ENCODE data around the gene ATP6V0D1. TPM values are rescaled to one million over a fixed set of nuclear protein-coding genes. Genes with fewer than 3 reads are reported as not detected.
"Not testable (repeated sequence)": the region's sequence is repeated elsewhere in the genome, so short reads cannot be mapped to it uniquely, and the experiment has no call there.

The ATP6V0D1 gene
- total and polyA plus RNA-seq, 2 of the 4 experiments (the other 2 are of a cell fraction) = 112 to 124 TPM

- H3K27ac ChIP-seq (ENCODE audit: insufficient read depth, low read length); H3K18ac ChIP-seq (ENCODE audit: low read depth, low read length); H3K27me3 ChIP-seq (ENCODE audit: control insufficient read depth, insufficient read depth, low read length); H4K5ac ChIP-seq (ENCODE audit: low read depth, low read length); H2AFZ ChIP-seq (replicated peaks; ENCODE audit: low read length, poor library complexity); H3K56ac ChIP-seq (ENCODE audit: extremely low read depth, insufficient read depth, low read length); dilution Hi-C loops (cut with HindIII; ENCODE audit: low sequenced_read_pairs, unreplicated experiment); H3K4me1 ChIP-seq (ENCODE audit: control insufficient read depth, insufficient read depth, low read length); H2BK15ac ChIP-seq (ENCODE audit: low read depth, low read length); intact Hi-C loops (cut with micrococcal nuclease); H3K9me3 ChIP-seq (ENCODE audit: control insufficient read depth, insufficient read depth, low read length); CTCF ChIA-PET; DNase-seq; POLR2A ChIA-PET (ENCODE audit: unreplicated experiment); H2AK9ac ChIP-seq (replicated peaks; ENCODE audit: low read depth, low read length, poor library complexity); H4K20me1 ChIP-seq (ENCODE audit: insufficient read depth, low read length); ATAC-seq (ENCODE audit: low read depth); in situ Hi-C loops (cut with MboI; ENCODE audit: low sequenced_read_pairs); H2BK120ac ChIP-seq (ENCODE audit: low read depth, low read length); BruUV-seq (replicated peaks); H2BK5ac ChIP-seq (ENCODE audit: low read depth, low read length, poor library complexity, severe bottlenecking); H3K9me1 ChIP-seq (ENCODE audit: insufficient read depth, low read length); H3K36me3 ChIP-seq (ENCODE audit: control insufficient read depth, insufficient read depth, low read length): not testable (repeated sequence)
- Histone ChIP-seq H2AK5ac (ENCODE audit: low read depth, low read length) (0 out of 2 replicates have a peak overlapping the region, but pooled peaks have one; percentile 13), H2BK20ac (ENCODE audit: low read depth, low read length) (0 out of 2 replicates have a peak overlapping the region, but pooled peaks have one; percentile 14), H3K9ac (ENCODE audit: low read depth, low read length) (peak overlapping the region; percentile 86), H4K8ac (ENCODE audit: low read depth in 2 of 2, low read length in 2 of 2) (peak overlapping the region; percentile 95; a peak in 2 of 4 replicates), H3K4me3 (ENCODE audit: insufficient read depth, low read depth, low read length) (peak overlapping the region; percentile 78), H3K4me2 (ENCODE audit: low read depth, low read length) (peak overlapping the region; percentile 83), H4K91ac (ENCODE audit: insufficient read depth, low read depth, low read length) (peak overlapping the region; percentile 78; the same call in 1 of the 2 replicates), H3K23ac (ENCODE audit: low read depth, low read length) (peak overlapping the region; percentile 79), H3K14ac (replicated peaks; ENCODE audit: low read depth, low read length) (peak overlapping the region; percentile 87), H3K4ac (ENCODE audit: low read depth, low read length) (peak overlapping the region; percentile 73; the same call in 1 of the 2 replicates), H3K79me1 (ENCODE audit: low read depth in 1 of 2, low read length in 2 of 2) (peaks cover 2 to 15% of the 10 kb centered on the region in 2 experiments; a peak in 3 of 4 replicates)
- 90% methylated on average over 9 of the region's 19 CpGs; no CpG with 5 or more reads in 1 of the 2 experiments for WGBS, 2 experiments (ENCODE audit: extremely low coverage in 2 of 2, insufficient read length in 1 of 2)
These were observed 65.5 kb downstream of the ATP6V0D1 start for GRCh38 chr16:67415421-67415820.
